ENCODE data around the gene SMARCA4.

Gene SMARCA4

DNA sequence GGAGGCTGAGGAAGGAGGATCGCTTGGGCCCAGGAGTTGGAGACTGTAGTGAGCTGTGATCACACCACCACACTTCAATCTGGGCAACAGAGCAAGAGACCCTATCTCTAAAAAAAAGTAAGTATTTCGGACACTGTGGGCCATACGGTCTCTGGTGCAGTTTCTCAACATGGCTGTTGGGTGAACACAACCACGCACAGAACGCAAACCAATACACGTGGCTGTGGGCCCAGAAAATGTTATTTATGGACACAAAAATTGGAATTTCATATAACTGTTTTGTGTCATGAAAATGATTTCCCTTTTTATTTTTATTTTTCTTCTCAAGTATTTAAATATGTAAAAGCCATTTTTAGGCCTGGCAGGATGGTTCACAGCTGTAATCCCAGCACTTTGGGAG lies 147.9 kb downstream of the SMARCA4 start:
- DNase-seq = no peak

DNA sequence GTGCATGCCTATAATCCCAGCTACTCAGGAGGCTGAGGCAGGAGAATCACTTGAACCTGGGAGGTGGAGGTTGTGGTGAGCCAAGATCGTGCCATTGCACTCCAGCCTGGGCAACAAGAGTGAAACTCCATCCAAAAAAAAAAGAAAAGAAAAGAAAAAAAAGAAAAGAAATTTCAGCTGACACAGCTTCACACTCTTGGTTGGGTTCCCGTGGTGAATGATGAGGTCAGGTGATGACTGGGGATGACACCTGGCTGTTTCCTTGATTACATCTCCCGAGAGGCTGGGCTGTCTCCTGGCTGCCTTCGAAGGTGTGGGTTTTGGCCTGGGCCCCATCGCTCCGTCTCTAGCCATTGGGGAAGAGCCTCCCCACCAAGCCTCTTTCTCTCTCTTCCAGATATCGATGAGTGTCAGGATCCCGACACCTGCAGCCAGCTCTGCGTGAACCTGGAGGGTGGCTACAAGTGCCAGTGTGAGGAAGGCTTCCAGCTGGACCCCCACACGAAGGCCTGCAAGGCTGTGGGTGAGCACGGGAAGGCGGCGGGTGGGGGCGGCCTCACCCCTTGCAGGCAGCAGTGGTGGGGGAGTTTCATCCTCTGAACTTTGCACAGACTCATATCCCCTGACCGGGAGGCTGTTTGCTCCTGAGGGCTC lies 150.4 kb downstream of the SMARCA4 start:
- DNase-seq = no peak

DNA sequence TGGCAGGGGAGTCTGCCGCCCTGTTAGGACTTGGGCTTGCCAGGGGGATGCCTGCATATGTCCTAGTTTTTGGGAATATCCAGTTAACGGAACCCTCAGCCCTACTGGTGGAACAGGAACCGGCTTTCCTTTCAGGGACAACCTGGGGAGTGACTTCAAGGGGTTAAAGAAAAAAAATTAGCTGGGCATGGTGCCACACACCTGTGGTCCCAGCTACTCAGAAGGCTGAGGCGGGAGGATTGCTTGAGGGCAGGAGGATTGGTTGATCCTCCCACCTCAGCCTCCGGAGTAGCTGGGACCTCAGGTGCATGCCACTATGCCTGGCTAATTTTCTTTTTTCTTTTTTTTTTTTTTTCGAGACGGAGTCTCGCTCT lies 150.9 kb downstream of the SMARCA4 start:
- DNase-seq = no peak
